HG02571 (cell line): ENCODE results near the gene YIPF3.
"Not testable (repeated sequence)": the region's sequence is repeated elsewhere in the genome, so short reads cannot be mapped to it uniquely, and the experiment has no call there.

Source experiments
- ATAC-seq: cut with Tn5 transposase; IDR thresholded peaks from one replicate; pipeline ENCODE4 v1.9.1; 2021; ENCODE audit warnings: mild to moderate bottlenecking, moderate library complexity; ENCODE audit not compliant: unreplicated experiment

Gene YIPF3

DNA sequence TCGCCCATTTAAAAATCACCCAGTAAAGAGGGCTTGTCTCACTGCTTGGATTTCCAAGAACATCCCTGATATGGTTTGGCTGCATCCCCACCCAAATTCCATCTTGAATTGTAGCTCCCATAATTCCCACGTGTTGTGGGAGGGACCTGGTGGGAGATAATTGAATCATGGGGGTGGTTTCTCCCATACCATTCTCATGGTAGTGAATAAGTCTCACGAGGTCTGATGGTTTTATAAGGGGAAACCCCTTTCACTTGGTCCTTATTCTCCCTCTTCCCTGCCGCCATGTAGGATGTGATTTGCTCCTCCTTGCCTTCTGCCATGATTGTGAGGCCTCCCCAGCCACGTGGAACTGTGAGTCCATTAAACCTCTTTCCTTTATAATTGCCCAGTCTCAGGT is 49.5 kb downstream of the YIPF3 start:
- ATAC-seq = not testable (repeated sequence)

- ATAC-seq = no peak
Observed at GRCh38 chr6:43465948-43466347, 50.8 kb downstream of the YIPF3 start.

DNA sequence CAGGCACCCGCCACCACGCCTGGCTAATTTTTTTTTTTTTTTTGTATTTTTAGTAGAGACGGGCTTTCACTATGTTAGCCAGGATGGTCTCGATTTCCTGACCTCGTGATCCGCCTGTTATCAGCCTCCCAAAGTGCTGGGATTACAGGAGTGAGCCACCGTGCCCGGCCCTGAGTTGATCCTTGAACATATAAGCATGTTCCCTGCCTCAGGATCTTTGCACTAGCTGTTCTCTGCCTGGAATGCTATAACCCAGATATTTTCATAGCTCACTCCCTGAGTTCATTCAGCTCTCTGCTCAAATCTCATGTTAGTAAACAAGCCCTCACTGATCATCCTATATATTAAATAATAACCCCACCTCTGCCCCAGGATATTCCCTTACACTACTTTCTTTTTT is 52.4 kb downstream of the YIPF3 start:
- no peak for ATAC-seq

- no peak for ATAC-seq
Observed at GRCh38 chr6:43461936-43462335, 54.8 kb downstream of the YIPF3 start.
